CD14-positive monocyte (primary cell): ENCODE data around the gene IL16. TPM values are rescaled to one million over a fixed set of nuclear protein-coding genes. Genes with fewer than 3 reads are reported as not detected.
A peak's percentile ranks its signal among the peaks of the same experiment; 100 is the strongest.

Experiments used
- DNase-seq, 3 donors: peaks; one replicate each; pipeline ENCODE4 v3.0.0-alpha.2; 2011 to 2022
- H2AFZ ChIP-seq: 2 replicates; pipeline ENCODE4 v1.6.0; 2012; ENCODE audit warnings: mild to moderate bottlenecking, low read depth, low read length, inconsistent platforms; ENCODE audit not compliant: insufficient read depth, poor library complexity, severe bottlenecking
- H3K27ac ChIP-seq, 2 donors: 1 replicate in 1 of 2; 2 replicates in 1 of 2; pipeline ENCODE4 v1.5.1; 2012 to 2013; ENCODE audit warnings: low read length in 2 of 2, control low read depth in 1 of 2, inconsistent platforms in 1 of 2, low read depth in 1 of 2, mild to moderate bottlenecking in 1 of 2
- H3K27me3 ChIP-seq, 2 donors: one replicate each; pipeline versions ENCODE4 v1.6.0 to v1.6.1; 2011 to 2013; ENCODE audit warnings: low read length in 2 of 2; ENCODE audit not compliant: control insufficient read depth in 2 of 2, insufficient read depth in 2 of 2
- H3K36me3 ChIP-seq, 2 donors: replicated peaks in 1 of 2; 1 replicate in 1 of 2; 2 replicates in 1 of 2; pipeline versions ENCODE4 v1.5.1 to v1.6.1; 2012 to 2013; ENCODE audit warnings: low read length in 2 of 2, control low read depth in 1 of 2, inconsistent platforms in 1 of 2, mild to moderate bottlenecking in 1 of 2; ENCODE audit not compliant: insufficient read depth in 2 of 2, control insufficient read depth in 1 of 2
- H3K4me1 ChIP-seq, 2 donors: 1 replicate in 1 of 2; 2 replicates in 1 of 2; pipeline versions ENCODE4 v1.5.1 to v1.6.1; 2012 to 2013; ENCODE audit warnings: low read length in 2 of 2, control low read depth in 1 of 2, inconsistent platforms in 1 of 2, mild to moderate bottlenecking in 1 of 2, moderate library complexity in 1 of 2; ENCODE audit not compliant: insufficient read depth in 2 of 2, control insufficient read depth in 1 of 2
- H3K4me2 ChIP-seq: replicated peaks from 2 replicates; pipeline ENCODE3; 2012; ENCODE audit warnings: low read length, moderate library complexity, mild to moderate bottlenecking; ENCODE audit not compliant: poor library complexity, severe bottlenecking; ENCODE audit errors: extremely low read depth
- H3K4me3 ChIP-seq, 3 experiments: fragments of 200-600 bp in 1 of 3; sonication (generic) in 1 of 3; replicated peaks in 1 of 3; 1 replicate in 2 of 3; 2 replicates in 1 of 3; pipeline ENCODE4 v1.5.1; 2011 to 2013; ENCODE audit warnings: low read length in 3 of 3, mild to moderate bottlenecking in 3 of 3, control low read depth in 2 of 3, low read depth in 2 of 3, inconsistent platforms in 1 of 3, moderate library complexity in 1 of 3
- H3K79me2 ChIP-seq: 2 replicates; pipeline ENCODE4 v1.6.0; 2012; ENCODE audit warnings: mild to moderate bottlenecking, control low read depth, inconsistent platforms, low read length, moderate library complexity; ENCODE audit not compliant: insufficient read depth
- H3K9ac ChIP-seq: 2 replicates; pipeline ENCODE4 v1.6.0; 2017; ENCODE audit warnings: low read length, mild to moderate bottlenecking; ENCODE audit not compliant: insufficient read depth, poor library complexity, severe bottlenecking
- H3K9me3 ChIP-seq, 2 donors: replicated peaks in 1 of 2; 1 replicate in 1 of 2; 2 replicates in 1 of 2; pipeline versions ENCODE4 v1.5.1 to v1.6.1; 2012 to 2013; ENCODE audit warnings: low read length in 2 of 2, control low read depth in 1 of 2; ENCODE audit not compliant: control insufficient read depth in 1 of 2, insufficient read depth in 1 of 2
- H4K20me1 ChIP-seq: 2 replicates; pipeline ENCODE4 v1.6.0; 2012; ENCODE audit warnings: mild to moderate bottlenecking, low read length, control low read depth, moderate library complexity; ENCODE audit not compliant: insufficient read depth
- H3K27ac Mint-ChIP-seq, 7 donors: one replicate each; pipeline ENCODE4 v1.8.0; 2020; ENCODE audit warnings: mild to moderate bottlenecking in 7 of 7, mixed read lengths in 7 of 7, moderate library complexity in 6 of 7, inconsistent platforms in 2 of 7
- H3K27me3 Mint-ChIP-seq, 3 donors: one replicate each; pipeline ENCODE4 v1.8.0; 2021 to 2022; ENCODE audit warnings: low read depth in 3 of 3, mild to moderate bottlenecking in 3 of 3, mixed read lengths in 3 of 3, moderate library complexity in 3 of 3, inconsistent platforms in 1 of 3
- H3K36me3 Mint-ChIP-seq, 2 donors: one replicate each; pipeline ENCODE4 v1.8.0; 2020; ENCODE audit warnings: mixed read lengths in 2 of 2, inconsistent platforms in 1 of 2, mild to moderate bottlenecking in 1 of 2
- H3K4me1 Mint-ChIP-seq: one replicate; pipeline ENCODE4 v1.8.0; 2020; ENCODE audit warnings: mild to moderate bottlenecking, mixed read lengths
- H3K4me3 Mint-ChIP-seq, 2 donors: one replicate each; pipeline ENCODE4 v1.8.0; 2020; ENCODE audit warnings: mild to moderate bottlenecking in 2 of 2, mixed read lengths in 2 of 2, moderate library complexity in 1 of 2
- H3K9me3 Mint-ChIP-seq, 7 donors: one replicate each; pipeline ENCODE4 v1.8.0; 2020 to 2022; ENCODE audit warnings: mixed read lengths in 7 of 7, mild to moderate bottlenecking in 6 of 7, moderate library complexity in 6 of 7, inconsistent platforms in 2 of 7
- WGBS: methylation state at CpG from one replicate; pipeline ENCODE4 v1.1.5; 2013; ENCODE audit warnings: missing lambda C conversion rate; ENCODE audit not compliant: insufficient coverage; 5-methylcytosine and 5-hydroxymethylcytosine counted together
- intact Hi-C, 2 donors: fragments of 100-400 bp; cut with micrococcal nuclease; formaldehyde crosslinking; loops; one replicate each; pipeline versions ENCODE4 v1.15.0 to v1.15.1; 2023
- polyA plus RNA-seq, 3 donors: library from polyadenylated mRNA; depleted of rRNA in 1 of 3; unstranded in 2 of 3; stranded (reverse) in 1 of 3; fragments of 300-500 nt in 2 of 3; fragments of >200 nt in 1 of 3; fragmentation: Illumina TruSeq in 2 of 3; gene quantifications; 1 replicate in 2 of 3; 2 replicates in 1 of 3; pipeline ENCODE4 v1.2.3, GENCODE V29; 2012 to 2021
- TF ChIP-seq, protein P1 (sequence below): fragments of 200-600 bp; IDR thresholded peaks from one replicate; pipeline ENCODE4 v1.8.0; 2022; ENCODE audit warnings: antibody characterized with exemption, mild to moderate bottlenecking

The IL16 gene
- polyA plus RNA-seq, 3 donors: 64.8 to 95.1 (median 71.5) TPM

GRCh38 chr15:81335631-81336030 lies 139.0 kb downstream of the IL16 start:
- Mint-ChIP-seq H3K27ac (no peak overlapping the region), H3K36me3 (no peaks in the 10 kb centered on the region)
- TF ChIP-seq, protein P1, sequence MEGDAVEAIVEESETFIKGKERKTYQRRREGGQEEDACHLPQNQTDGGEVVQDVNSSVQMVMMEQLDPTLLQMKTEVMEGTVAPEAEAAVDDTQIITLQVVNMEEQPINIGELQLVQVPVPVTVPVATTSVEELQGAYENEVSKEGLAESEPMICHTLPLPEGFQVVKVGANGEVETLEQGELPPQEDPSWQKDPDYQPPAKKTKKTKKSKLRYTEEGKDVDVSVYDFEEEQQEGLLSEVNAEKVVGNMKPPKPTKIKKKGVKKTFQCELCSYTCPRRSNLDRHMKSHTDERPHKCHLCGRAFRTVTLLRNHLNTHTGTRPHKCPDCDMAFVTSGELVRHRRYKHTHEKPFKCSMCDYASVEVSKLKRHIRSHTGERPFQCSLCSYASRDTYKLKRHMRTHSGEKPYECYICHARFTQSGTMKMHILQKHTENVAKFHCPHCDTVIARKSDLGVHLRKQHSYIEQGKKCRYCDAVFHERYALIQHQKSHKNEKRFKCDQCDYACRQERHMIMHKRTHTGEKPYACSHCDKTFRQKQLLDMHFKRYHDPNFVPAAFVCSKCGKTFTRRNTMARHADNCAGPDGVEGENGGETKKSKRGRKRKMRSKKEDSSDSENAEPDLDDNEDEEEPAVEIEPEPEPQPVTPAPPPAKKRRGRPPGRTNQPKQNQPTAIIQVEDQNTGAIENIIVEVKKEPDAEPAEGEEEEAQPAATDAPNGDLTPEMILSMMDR: no peak

DNA sequence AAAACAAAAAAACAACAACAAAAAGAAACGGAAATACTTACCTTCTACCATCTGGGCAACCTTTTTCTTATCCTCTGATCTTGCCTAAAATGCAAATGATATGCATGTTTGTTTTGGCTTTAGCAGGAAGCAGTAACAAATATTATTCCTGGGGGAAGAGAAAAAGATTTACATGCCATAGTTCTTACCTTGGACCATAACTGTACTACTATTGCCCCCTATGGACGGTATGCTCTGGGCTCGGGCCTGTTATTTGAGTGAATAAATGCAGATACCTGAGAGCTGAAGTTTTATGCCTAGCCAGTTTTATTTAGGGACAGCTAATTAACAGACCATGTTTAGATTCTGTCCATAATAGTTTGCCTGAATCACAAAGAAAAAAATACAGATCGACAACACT lies 139.9 kb downstream of the IL16 start:
- Mint-ChIP-seq H3K4me1 (peaks cover 12% of the 10 kb centered on the region), H3K9me3 (peaks cover 0 to 3% (median 0%) of the 10 kb centered on the region in 7 donors), H3K27ac (no peak overlapping the region), H3K36me3 (no peaks in the 10 kb centered on the region), H3K27me3 (peaks cover 0 to 5% (median 2%) of the 10 kb centered on the region in 3 donors), H3K4me3 (no peak overlapping the region)
- no peaks in the 10 kb centered on the region for H3K27me3 ChIP-seq
- no peaks in the 10 kb centered on the region for H3K79me2 ChIP-seq
- peak in 2 of 3 donors; percentile 30 to 36 for DNase-seq
- no peaks in the 10 kb centered on the region for H3K36me3 ChIP-seq
- no peaks in the 10 kb centered on the region for H3K9me3 ChIP-seq
- no peaks in the 10 kb centered on the region for H4K20me1 ChIP-seq
- no peak overlapping the region for H3K4me3 ChIP-seq
- intact Hi-C loops: loop anchor here (5.0 kb wide), 2 partner anchors 59 to 64 kb away; no protein-coding TSS in a partner anchor
- peaks cover 10 to 16% of the 10 kb centered on the region in 2 donors for H3K4me1 ChIP-seq
- H2AFZ ChIP-seq: no peak overlapping the region
- no peak overlapping the region for H3K27ac ChIP-seq
- TF ChIP-seq, protein P1: peak; percentile 35
- no peak overlapping the region for H3K9ac ChIP-seq
- WGBS: no CpG with 5 or more reads among the region's 4 CpGs
- H3K4me2 ChIP-seq: no peak overlapping the region

More at GRCh38 chr15:81335631-81336030, 139.0 kb downstream of the IL16 start:
- Histone ChIP-seq H4K20me1 (no peaks in the 10 kb centered on the region), H3K9ac (no peak overlapping the region), H3K79me2 (no peaks in the 10 kb centered on the region), H3K4me1 (peaks cover 10 to 16% of the 10 kb centered on the region in 2 donors), H3K27ac (no peak overlapping the region), H3K27me3 (no peaks in the 10 kb centered on the region), H2AFZ (no peak overlapping the region), H3K4me3 (no peak overlapping the region), H3K36me3 (no peaks in the 10 kb centered on the region), H3K9me3 (no peaks in the 10 kb centered on the region), H3K4me2 (no peak overlapping the region)
- Mint-ChIP-seq H3K9me3 (peaks cover 0 to 3% (median 0%) of the 10 kb centered on the region in 7 donors), H3K27me3 (peaks cover 0 to 5% (median 2%) of the 10 kb centered on the region in 3 donors), H3K4me1 (peaks cover 21% of the 10 kb centered on the region), H3K4me3 (no peak overlapping the region)
- DNase-seq: no peak
- WGBS: 90% methylated on average over 2 of the region's 4 CpGs
- intact Hi-C loops: loop anchor here (5.0 kb wide), 2 partner anchors 58 to 63 kb away; no protein-coding TSS in a partner anchor
